NB4 (cell line): ENCODE data around the gene SGCB.

Experiments
- DNase-seq: peaks from one replicate; pipeline ENCODE4 v3.0.0; 2010; ENCODE audit warnings: low read depth
- H3K4me3 ChIP-seq: one replicate; pipeline ENCODE4 v1.5.1; 2011; ENCODE audit warnings: mild to moderate bottlenecking, low read depth, low read length, moderate library complexity
- MYC ChIP-seq: IDR thresholded peaks from 2 replicates; pipeline ENCODE4 v1.6.1; 2011; ENCODE audit warnings: low read depth, low read length
- POLR2A ChIP-seq: IDR thresholded peaks from 2 replicates; pipeline ENCODE4 v1.6.1; 2011; ENCODE audit warnings: mild to moderate bottlenecking; ENCODE audit not compliant: insufficient read length; ENCODE audit errors: extremely low read depth
- TF ChIP-seq, protein P1 (sequence below): IDR thresholded peaks from one replicate; pipeline ENCODE4 v1.5.1; 2012; ENCODE audit warnings: low read depth, low read length
- TF ChIP-seq, protein P2 (sequence below): IDR thresholded peaks from 2 replicates; pipeline ENCODE4 v1.6.1; 2011; ENCODE audit warnings: low read depth, low read length

SGCB gene

DNA sequence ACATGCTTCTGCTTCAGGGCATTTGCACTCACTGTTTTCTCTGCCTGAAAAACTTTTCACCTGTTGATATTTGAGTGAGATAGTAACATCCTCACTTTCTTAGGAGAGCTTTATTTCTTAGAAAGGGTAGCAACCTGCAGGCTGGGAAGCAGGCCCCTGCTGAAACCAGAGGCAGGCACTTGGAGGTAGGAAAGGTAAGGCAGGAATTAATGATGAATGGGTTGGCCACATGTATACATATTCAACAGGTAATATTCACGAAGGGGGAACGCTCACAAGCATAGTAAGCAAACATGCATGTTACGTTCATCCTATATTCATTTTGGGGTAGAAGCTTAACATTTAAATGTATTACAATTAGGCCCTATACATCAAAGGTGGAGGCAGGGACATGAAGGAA lies 16.2 kb upstream of the SGCB start:
- TF ChIP-seq, protein P1, sequence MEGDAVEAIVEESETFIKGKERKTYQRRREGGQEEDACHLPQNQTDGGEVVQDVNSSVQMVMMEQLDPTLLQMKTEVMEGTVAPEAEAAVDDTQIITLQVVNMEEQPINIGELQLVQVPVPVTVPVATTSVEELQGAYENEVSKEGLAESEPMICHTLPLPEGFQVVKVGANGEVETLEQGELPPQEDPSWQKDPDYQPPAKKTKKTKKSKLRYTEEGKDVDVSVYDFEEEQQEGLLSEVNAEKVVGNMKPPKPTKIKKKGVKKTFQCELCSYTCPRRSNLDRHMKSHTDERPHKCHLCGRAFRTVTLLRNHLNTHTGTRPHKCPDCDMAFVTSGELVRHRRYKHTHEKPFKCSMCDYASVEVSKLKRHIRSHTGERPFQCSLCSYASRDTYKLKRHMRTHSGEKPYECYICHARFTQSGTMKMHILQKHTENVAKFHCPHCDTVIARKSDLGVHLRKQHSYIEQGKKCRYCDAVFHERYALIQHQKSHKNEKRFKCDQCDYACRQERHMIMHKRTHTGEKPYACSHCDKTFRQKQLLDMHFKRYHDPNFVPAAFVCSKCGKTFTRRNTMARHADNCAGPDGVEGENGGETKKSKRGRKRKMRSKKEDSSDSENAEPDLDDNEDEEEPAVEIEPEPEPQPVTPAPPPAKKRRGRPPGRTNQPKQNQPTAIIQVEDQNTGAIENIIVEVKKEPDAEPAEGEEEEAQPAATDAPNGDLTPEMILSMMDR, result no peak
- TF ChIP-seq, protein P2, sequence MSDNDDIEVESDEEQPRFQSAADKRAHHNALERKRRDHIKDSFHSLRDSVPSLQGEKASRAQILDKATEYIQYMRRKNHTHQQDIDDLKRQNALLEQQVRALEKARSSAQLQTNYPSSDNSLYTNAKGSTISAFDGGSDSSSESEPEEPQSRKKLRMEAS, result no peak
- TF ChIP-seq POLR2A (no peak), MYC (no peak)
- H3K4me3 ChIP-seq, result no peak overlapping the region
- no peak for DNase-seq

DNA sequence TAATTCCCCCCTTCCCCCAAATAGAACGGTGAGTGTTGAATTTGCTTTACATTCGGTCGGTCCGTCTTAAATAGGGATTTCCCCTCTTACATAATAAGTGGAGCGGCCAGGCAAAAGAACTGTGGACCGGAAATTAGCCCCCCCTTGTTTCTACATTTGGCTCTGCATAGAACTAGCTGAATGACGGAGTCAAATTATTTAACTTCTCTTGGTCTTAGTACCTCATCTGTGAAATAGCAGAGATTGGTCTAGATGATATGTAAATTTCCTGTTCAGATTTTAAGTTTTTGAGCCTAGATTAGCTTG lies 14.3 kb upstream of the SGCB start:
- H3K4me3 ChIP-seq, result no peak overlapping the region
- TF ChIP-seq, protein P2, result no peak
- TF ChIP-seq MYC, result no peak
- no peak for TF ChIP-seq POLR2A
- TF ChIP-seq, protein P1, result no peak

DNA sequence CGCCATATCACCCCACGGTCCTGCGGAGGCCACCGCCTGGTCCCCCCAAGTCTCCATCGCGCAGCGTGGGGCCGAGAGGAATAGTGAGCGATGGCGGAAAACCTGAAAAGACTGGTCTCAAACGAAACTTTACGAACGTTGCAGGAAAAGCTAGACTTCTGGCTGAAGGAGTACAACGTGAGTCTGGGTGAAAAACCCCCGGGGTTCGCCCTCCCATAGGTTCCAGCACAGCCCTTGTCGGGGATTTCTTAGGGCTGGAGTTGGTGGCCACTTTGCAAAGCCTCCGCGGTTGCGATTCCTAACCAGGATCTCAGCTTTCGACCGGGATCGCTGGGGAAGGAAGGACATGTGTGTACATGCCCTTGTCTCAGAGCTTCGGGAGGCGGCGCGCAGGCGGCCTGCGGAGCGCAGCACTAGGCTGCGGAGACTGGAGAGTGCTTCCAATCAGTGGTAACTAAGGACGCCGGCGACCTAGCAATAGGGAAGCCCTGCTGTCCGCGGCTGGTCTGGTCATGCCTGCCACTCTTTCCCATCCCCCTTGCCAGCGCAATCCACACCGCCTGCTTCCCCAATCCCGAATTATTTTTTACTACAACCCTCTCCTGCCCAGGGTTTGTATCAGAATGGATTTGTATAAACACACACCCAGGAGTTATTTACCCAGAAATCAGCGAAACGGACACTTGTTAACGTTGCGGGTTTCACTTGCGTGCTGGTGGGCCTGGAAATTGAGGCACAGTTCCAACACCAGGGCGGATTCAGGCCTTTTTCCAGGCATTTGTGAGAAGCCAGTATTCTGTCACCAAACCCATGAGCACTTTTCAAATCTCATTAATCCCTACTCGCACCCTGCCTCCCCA lies 13.7 kb upstream of the SGCB start:
- TF ChIP-seq, protein P2, result no peak
- no peak overlapping the region for H3K4me3 ChIP-seq
- DNase-seq, result no peak

More for the DNA sequence above, 14.3 kb upstream of the SGCB start:
- DNase-seq, result peak; percentile 9

DNA sequence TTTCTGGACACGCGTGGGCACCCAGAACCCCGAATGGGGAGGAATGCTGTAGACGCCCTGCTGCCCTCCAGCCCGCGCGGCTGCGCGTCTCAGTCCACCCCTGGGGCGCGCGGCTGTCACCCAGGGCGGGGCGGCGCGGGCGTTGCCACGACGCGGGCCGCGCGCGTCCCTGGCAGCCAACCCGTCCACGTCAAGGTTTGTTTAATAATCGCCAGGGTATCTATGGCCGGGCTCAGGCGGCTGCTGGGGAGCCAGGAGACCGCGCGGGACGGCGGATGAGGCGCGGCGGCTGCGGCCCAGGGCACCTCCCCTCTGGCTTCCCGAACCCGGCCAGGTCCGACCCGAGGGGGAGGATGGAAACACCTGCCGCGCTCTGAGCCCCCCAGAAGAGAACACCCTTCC lies 13.1 kb upstream of the SGCB start, which contains the start of gene SPATA18:
Gene SPATA18, plus strand, starts transcription at position 92 of the 402 bp plus-strand sequence. CDS start 401 bp downstream, outside the sequence.
- DNase-seq, result no peak
- no peak within 1 kb of the TSS for H3K4me3 ChIP-seq
- TF ChIP-seq POLR2A, result no peak
- TF ChIP-seq, protein P2, result no peak
- no peak for TF ChIP-seq MYC
- TF ChIP-seq, protein P1, result no peak

DNA sequence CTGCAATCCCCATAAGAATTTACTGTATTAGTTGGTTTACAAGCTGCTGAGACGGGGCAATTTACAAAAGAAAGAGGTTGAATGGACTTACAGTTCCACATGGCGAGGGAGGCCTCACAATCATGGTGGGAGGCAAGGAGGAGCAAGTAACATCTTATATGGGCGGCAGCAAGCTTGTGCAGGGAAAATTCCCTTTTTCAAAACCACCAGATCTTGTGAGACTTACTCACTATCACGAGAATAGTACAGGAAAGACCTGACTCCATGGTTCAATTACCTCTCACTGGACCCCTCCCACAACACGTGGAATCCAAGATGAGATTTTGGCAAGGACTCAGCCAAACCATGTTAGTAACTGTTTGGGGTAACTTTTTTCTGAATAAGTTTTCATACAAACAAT lies 11.2 kb upstream of the SGCB start:
- DNase-seq, result no peak
- H3K4me3 ChIP-seq, result no peak overlapping the region
- TF ChIP-seq, protein P1, result no peak
- TF ChIP-seq, protein P2, result no peak
- TF ChIP-seq MYC (no peak), POLR2A (no peak)

DNA sequence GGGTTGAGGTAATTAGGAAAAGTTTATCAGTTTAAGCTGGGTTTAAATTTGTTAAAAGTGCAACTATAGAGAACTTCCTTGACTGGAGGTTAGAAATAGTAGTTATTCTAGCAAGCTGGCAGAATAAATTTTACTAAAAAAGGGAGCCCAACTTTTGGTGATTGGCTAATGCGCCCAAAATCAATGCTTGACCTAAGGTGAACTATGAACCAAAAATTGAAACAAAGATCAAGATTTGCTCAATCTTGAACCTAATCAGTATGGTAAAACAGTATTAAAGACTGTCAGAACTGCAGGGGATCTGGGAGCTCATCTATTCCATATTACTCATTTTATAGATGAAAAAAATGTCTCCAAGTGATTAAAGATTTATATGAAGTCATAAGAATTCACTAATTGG lies 6.9 kb upstream of the SGCB start:
- TF ChIP-seq POLR2A (no peak), MYC (no peak)
- TF ChIP-seq, protein P2, result no peak
- TF ChIP-seq, protein P1, result no peak
- no peak overlapping the region for H3K4me3 ChIP-seq
- no peak for DNase-seq
